ENCODE results near the gene KRTCAP2.
"Not testable (repeated sequence)": the region's sequence is repeated elsewhere in the genome, so short reads cannot be mapped to it uniquely, and the experiment has no call there.

KRTCAP2 gene

GRCh38 chr1:155193275-155193990 is 20.3 kb upstream of the KRTCAP2 start:
- no peaks in the 10 kb centered on the region for H3K27me3 Mint-ChIP-seq
- H3K9me3 Mint-ChIP-seq, result no peaks in the 10 kb centered on the region
- H3K36me3 Mint-ChIP-seq (ENCODE audit: low read depth), result peaks cover 32% of the 10 kb centered on the region
- peak overlapping the region; percentile 98 for H3K27ac Mint-ChIP-seq
- peaks cover 37% of the 10 kb centered on the region for H3K4me1 Mint-ChIP-seq (ENCODE audit: low read depth)
- peak overlapping the region; percentile 91 for H3K4me3 Mint-ChIP-seq
- peak; percentile 89 for DNase-seq

GRCh38 chr1:155192346-155193274 is 19.5 kb upstream of the KRTCAP2 start:
- Mint-ChIP-seq H3K4me1 (ENCODE audit: low read depth) (peaks cover 41% of the 10 kb centered on the region), H3K9me3 (no peaks in the 10 kb centered on the region), H3K27ac (peak overlapping the region; percentile 98), H3K27me3 (no peaks in the 10 kb centered on the region), H3K4me3 (peak overlapping the region; percentile 91), H3K36me3 (ENCODE audit: low read depth) (peaks cover 23% of the 10 kb centered on the region)
- DNase-seq, result no peak

GRCh38 chr1:155191904-155192303 is 18.8 kb upstream of the KRTCAP2 start:
- H3K27ac Mint-ChIP-seq, result peak overlapping the region; percentile 86
- H3K36me3 Mint-ChIP-seq (ENCODE audit: low read depth), result peaks cover 18% of the 10 kb centered on the region
- H3K4me3 Mint-ChIP-seq, result no peak overlapping the region
- H3K27me3 Mint-ChIP-seq, result no peaks in the 10 kb centered on the region
- no peak for DNase-seq
- H3K4me1 Mint-ChIP-seq (ENCODE audit: low read depth), result peaks cover 41% of the 10 kb centered on the region
- no peaks in the 10 kb centered on the region for H3K9me3 Mint-ChIP-seq

GRCh38 chr1:155189926-155190325 is 16.8 kb upstream of the KRTCAP2 start:
- not testable (repeated sequence) for H3K4me3 Mint-ChIP-seq; H3K36me3 Mint-ChIP-seq (ENCODE audit: low read depth); H3K9me3 Mint-ChIP-seq; DNase-seq; H3K27me3 Mint-ChIP-seq; H3K27ac Mint-ChIP-seq
- H3K4me1 Mint-ChIP-seq (ENCODE audit: low read depth), result peaks cover 30% of the 10 kb centered on the region

- DNase-seq, result no peak
- Mint-ChIP-seq H3K36me3 (ENCODE audit: low read depth) (peaks cover 5% of the 10 kb centered on the region), H3K27me3 (no peaks in the 10 kb centered on the region), H3K27ac (peak overlapping the region; percentile 86), H3K9me3 (no peaks in the 10 kb centered on the region), H3K4me1 (ENCODE audit: low read depth) (peaks cover 17% of the 10 kb centered on the region), H3K4me3 (no peak overlapping the region)
These were observed 15.2 kb upstream of the KRTCAP2 start for GRCh38 chr1:155188268-155188667.

GRCh38 chr1:155187456-155187891 is 14.4 kb upstream of the KRTCAP2 start:
- H3K4me1 Mint-ChIP-seq (ENCODE audit: low read depth), result peaks cover 11% of the 10 kb centered on the region
- H3K9me3 Mint-ChIP-seq, result no peaks in the 10 kb centered on the region
- H3K27ac Mint-ChIP-seq, result peak overlapping the region; percentile 34
- H3K36me3 Mint-ChIP-seq (ENCODE audit: low read depth), result peaks cover 7% of the 10 kb centered on the region
- no peaks in the 10 kb centered on the region for H3K27me3 Mint-ChIP-seq
- no peak for DNase-seq
- H3K4me3 Mint-ChIP-seq, result no peak overlapping the region

- Mint-ChIP-seq H3K36me3 (ENCODE audit: low read depth) (peaks cover 11% of the 10 kb centered on the region), H3K4me3 (no peak overlapping the region), H3K4me1 (ENCODE audit: low read depth) (peaks cover 6% of the 10 kb centered on the region), H3K27me3 (no peaks in the 10 kb centered on the region), H3K27ac (peak overlapping the region; percentile 34), H3K9me3 (no peaks in the 10 kb centered on the region)
- DNase-seq, result no peak
These were observed 13.8 kb upstream of the KRTCAP2 start for GRCh38 chr1:155186794-155187455.

GRCh38 chr1:155186067-155186793 is 13.1 kb upstream of the KRTCAP2 start:
- Mint-ChIP-seq H3K4me3 (no peak overlapping the region), H3K4me1 (ENCODE audit: low read depth) (peaks cover 4% of the 10 kb centered on the region), H3K27ac (no peak overlapping the region)

GRCh38 chr1:155185783-155186066 is 12.6 kb upstream of the KRTCAP2 start:
- peaks cover 18% of the 10 kb centered on the region for H3K36me3 Mint-ChIP-seq (ENCODE audit: low read depth)

More at GRCh38 chr1:155186067-155186793, 13.1 kb upstream of the KRTCAP2 start:
- DNase-seq, result no peak
- H3K27me3 Mint-ChIP-seq, result no peaks in the 10 kb centered on the region
- H3K36me3 Mint-ChIP-seq (ENCODE audit: low read depth), result peaks cover 17% of the 10 kb centered on the region
- H3K9me3 Mint-ChIP-seq, result no peaks in the 10 kb centered on the region

GRCh38 chr1:155184835-155185782 is 12.0 kb upstream of the KRTCAP2 start:
- H3K36me3 Mint-ChIP-seq (ENCODE audit: low read depth), result peaks cover 19% of the 10 kb centered on the region
- no peaks in the 10 kb centered on the region for H3K27me3 Mint-ChIP-seq
- H3K9me3 Mint-ChIP-seq, result no peaks in the 10 kb centered on the region
- no peak overlapping the region for H3K4me3 Mint-ChIP-seq
- no peak overlapping the region for H3K27ac Mint-ChIP-seq
- H3K4me1 Mint-ChIP-seq (ENCODE audit: low read depth), result peaks cover 4% of the 10 kb centered on the region
- DNase-seq, result no peak

More at GRCh38 chr1:155185783-155186066, 12.6 kb upstream of the KRTCAP2 start:
- Mint-ChIP-seq H3K4me1 (ENCODE audit: low read depth) (peaks cover 4% of the 10 kb centered on the region), H3K27me3 (no peaks in the 10 kb centered on the region), H3K27ac (no peak overlapping the region), H3K9me3 (no peaks in the 10 kb centered on the region), H3K4me3 (no peak overlapping the region)
- DNase-seq, result no peak

GRCh38 chr1:155184351-155184811 is 11.3 kb upstream of the KRTCAP2 start:
- no peaks in the 10 kb centered on the region for H3K9me3 Mint-ChIP-seq
- H3K4me3 Mint-ChIP-seq, result no peak overlapping the region
- H3K36me3 Mint-ChIP-seq (ENCODE audit: low read depth), result peaks cover 26% of the 10 kb centered on the region
- peaks cover 4% of the 10 kb centered on the region for H3K4me1 Mint-ChIP-seq (ENCODE audit: low read depth)
- DNase-seq, result no peak
- H3K27me3 Mint-ChIP-seq, result no peaks in the 10 kb centered on the region
- no peak overlapping the region for H3K27ac Mint-ChIP-seq

- no peaks in the 10 kb centered on the region for H3K9me3 Mint-ChIP-seq
- peaks cover 32% of the 10 kb centered on the region for H3K36me3 Mint-ChIP-seq (ENCODE audit: low read depth)
- no peaks in the 10 kb centered on the region for H3K27me3 Mint-ChIP-seq
- no peak overlapping the region for H3K27ac Mint-ChIP-seq
- DNase-seq, result no peak
- no peak overlapping the region for H3K4me3 Mint-ChIP-seq
- H3K4me1 Mint-ChIP-seq (ENCODE audit: low read depth), result peaks cover 4% of the 10 kb centered on the region
These were observed 10.7 kb upstream of the KRTCAP2 start for GRCh38 chr1:155183775-155184221.

GRCh38 chr1:155182052-155182550 is 9.0 kb upstream of the KRTCAP2 start:
- no peak overlapping the region for H3K27ac Mint-ChIP-seq
- H3K4me1 Mint-ChIP-seq (ENCODE audit: low read depth), result peaks cover under 1% of the 10 kb centered on the region
- peaks cover 46% of the 10 kb centered on the region for H3K36me3 Mint-ChIP-seq (ENCODE audit: low read depth)
- no peak overlapping the region for H3K4me3 Mint-ChIP-seq
- H3K27me3 Mint-ChIP-seq, result no peaks in the 10 kb centered on the region
- no peak for DNase-seq
- no peaks in the 10 kb centered on the region for H3K9me3 Mint-ChIP-seq

Measured in activated T-cell treated with anti-CD3 and anti-CD28 coated beads, Interleukin-2, amount 50 U/mL, for 24 hours (primary cell).